ENCODE measurements around the gene IL17RE. TPM values are rescaled to one million over a fixed set of nuclear protein-coding genes. Genes with fewer than 3 reads are reported as not detected.
"Not testable (repeated sequence)": the region's sequence is repeated elsewhere in the genome, so short reads cannot be mapped to it uniquely, and the experiment has no call there.

IL17RE gene
- total RNA-seq, 4 donors from 2014 or later: 71.1 to 117 (median 81.1) TPM

DNA sequence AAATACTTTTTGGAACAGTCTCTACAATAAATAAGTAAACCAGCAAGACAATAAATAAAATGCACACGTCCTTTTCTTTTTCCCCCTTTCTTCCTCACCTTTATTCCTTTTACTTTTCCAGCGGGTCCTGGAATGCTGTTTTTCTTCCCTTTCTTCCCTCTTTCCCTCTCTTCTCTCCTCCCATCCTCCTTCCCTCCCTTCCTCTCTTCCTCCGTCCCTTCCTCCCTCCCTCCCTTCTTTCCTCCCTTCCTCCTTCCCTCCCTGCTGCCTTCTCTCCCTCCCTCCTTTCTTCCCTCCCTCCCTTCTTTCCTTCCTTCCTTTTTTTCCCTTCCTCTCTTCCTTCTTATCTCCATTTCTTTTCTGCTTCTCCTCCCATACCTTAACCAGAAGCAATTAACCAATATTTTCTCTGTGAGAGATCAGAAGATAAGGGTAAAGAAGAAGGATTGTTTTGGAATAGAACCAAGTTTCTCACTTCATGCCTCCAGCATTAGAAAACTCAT, 3.3 kb upstream of the IL17RE start:
- DNase-seq (ENCODE audit: low spot score in 2 of 2): no peak
- TF ChIP-seq CTCF (IDR thresholded peaks at IDR 0.05) (no peak), POLR2A (IDR thresholded peaks at IDR 0.05) (no peak)
- H3K4me3 ChIP-seq (ENCODE audit: low read depth, poor library complexity, severe bottlenecking): no peak overlapping the region
- intact Hi-C loops (cut with DNase I; ENCODE audit: low total_unique reads): no loop called here
- WGBS, 2 donors: 39 to 44% methylated on average over 3 of the region's 3 CpGs

- not testable (repeated sequence) for DNase-seq (ENCODE audit: low spot score in 2 of 2)
Observed at GRCh38 chr3:9900965-9901415, 1.7 kb upstream of the IL17RE start.

DNA sequence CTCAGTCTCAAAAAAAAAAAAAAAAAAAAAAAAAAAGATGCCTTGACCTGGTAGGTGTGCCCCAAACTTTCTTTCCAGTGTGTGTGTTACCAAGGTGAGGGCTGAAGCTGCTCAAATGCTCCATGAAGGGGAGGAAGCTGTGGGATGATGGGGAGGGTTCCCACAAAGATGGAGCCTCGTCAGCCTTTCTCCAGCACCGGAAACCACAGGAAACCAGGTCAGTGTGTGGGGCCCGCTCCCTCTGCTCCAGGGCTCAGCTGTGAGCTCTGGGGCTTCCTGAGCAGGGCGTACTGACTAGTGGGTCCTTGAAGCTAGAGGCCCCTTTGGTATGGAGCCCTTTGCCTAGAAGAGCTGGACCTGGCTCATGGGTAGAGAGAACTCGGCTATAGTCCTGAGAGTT, 681 bp upstream of the IL17RE start:
- WGBS, 2 donors: 52 to 53% methylated on average over 5 of the region's 5 CpGs
- no peak overlapping the region for H3K4me3 ChIP-seq (ENCODE audit: low read depth, poor library complexity, severe bottlenecking)
- intact Hi-C loops (cut with DNase I; ENCODE audit: low total_unique reads): no loop called here
- DNase-seq (ENCODE audit: low spot score in 2 of 2): no peak
- TF ChIP-seq CTCF (IDR thresholded peaks at IDR 0.05) (no peak), POLR2A (IDR thresholded peaks at IDR 0.05) (no peak)

More at GRCh38 chr3:9900965-9901415, 1.7 kb upstream of the IL17RE start:
- H3K4me3 ChIP-seq (ENCODE audit: low read depth, poor library complexity, severe bottlenecking); intact Hi-C loops (cut with DNase I; ENCODE audit: low total_unique reads): not testable (repeated sequence)
- 92 to 93% methylated on average over 6 of the region's 6 CpGs for WGBS, 2 donors

DNA sequence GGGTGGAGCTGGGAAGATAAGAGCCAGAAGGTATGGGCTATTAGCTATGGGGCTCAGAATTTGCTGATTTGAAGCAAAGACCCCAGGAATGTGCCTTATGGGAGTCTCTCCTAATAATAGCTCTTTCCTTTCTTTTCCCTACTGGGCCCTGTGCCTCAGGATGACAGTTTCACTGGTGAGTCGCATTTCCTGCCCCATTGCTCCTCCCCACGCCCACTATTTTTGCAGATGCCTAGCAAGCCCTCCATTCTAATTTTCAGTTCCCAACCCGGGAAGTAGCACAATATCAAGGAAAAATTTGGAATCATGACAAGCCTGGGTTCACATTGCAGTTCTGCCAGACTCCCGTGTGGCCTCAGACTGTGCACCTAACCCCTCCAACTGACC, 583 bp downstream of the IL17RE start:
- H3K4me3 ChIP-seq (ENCODE audit: low read depth, poor library complexity, severe bottlenecking): peak overlapping the region; percentile 15
- intact Hi-C loops (cut with DNase I; ENCODE audit: low total_unique reads): no loop called here
- WGBS, 2 donors: 12 to 19% methylated on average over 4 of the region's 4 CpGs
- no peak for DNase-seq (ENCODE audit: low spot score in 2 of 2)
- no peak for TF ChIP-seq CTCF (IDR thresholded peaks at IDR 0.05)
- TF ChIP-seq POLR2A (IDR thresholded peaks at IDR 0.05): no peak

GRCh38 chr3:9903904-9904303, 1.3 kb downstream of the IL17RE start:
- TF ChIP-seq CTCF (IDR thresholded peaks at IDR 0.05) (no peak), POLR2A (IDR thresholded peaks at IDR 0.05) (no peak)
- intact Hi-C loops (cut with DNase I; ENCODE audit: low total_unique reads): no loop called here
- WGBS, 2 donors: 59 to 76% methylated on average over 4 of the region's 4 CpGs
- no peak for DNase-seq (ENCODE audit: low spot score in 2 of 2)
- H3K4me3 ChIP-seq (ENCODE audit: low read depth, poor library complexity, severe bottlenecking): no peak overlapping the region

- no peak overlapping the region for H3K4me3 ChIP-seq (ENCODE audit: low read depth, poor library complexity, severe bottlenecking)
- no peak for TF ChIP-seq POLR2A (IDR thresholded peaks at IDR 0.05)
- no peak for TF ChIP-seq CTCF (IDR thresholded peaks at IDR 0.05)
- intact Hi-C loops (cut with DNase I; ENCODE audit: low total_unique reads): no loop called here
- DNase-seq (ENCODE audit: low spot score in 2 of 2): no peak
- 76 to 80% methylated on average over 5 of the region's 5 CpGs for WGBS, 2 donors
Observed at GRCh38 chr3:9906480-9906879, 3.8 kb downstream of the IL17RE start.

All from lower leg skin (tissue), 4 donors.